Astrocyte of the spinal cord (primary cell): ENCODE measurements around the gene HHATL.
A peak's percentile ranks its signal among the peaks of the same experiment; 100 is the strongest.

Experiments
- DNase-seq: peaks from one replicate; pipeline ENCODE4 v3.0.0; 2011; ENCODE audit warnings: low read depth, low spot score
- H3K4me3 ChIP-seq: 2 replicates; pipeline ENCODE4 v1.5.1; 2011; ENCODE audit warnings: low read depth, mild to moderate bottlenecking, low read length, moderate library complexity
- in situ Hi-C: cut with HindIII; loops from 2 replicates; pipeline ENCODE4 v1.10.0; 2017; ENCODE audit warnings: low sequenced_read_pairs
- TF ChIP-seq, protein P1 (sequence below): IDR thresholded peaks from 2 replicates; pipeline ENCODE4 v1.5.1; 2012; ENCODE audit warnings: low read depth, mild to moderate bottlenecking, low read length, inconsistent platforms

HHATL gene

DNA sequence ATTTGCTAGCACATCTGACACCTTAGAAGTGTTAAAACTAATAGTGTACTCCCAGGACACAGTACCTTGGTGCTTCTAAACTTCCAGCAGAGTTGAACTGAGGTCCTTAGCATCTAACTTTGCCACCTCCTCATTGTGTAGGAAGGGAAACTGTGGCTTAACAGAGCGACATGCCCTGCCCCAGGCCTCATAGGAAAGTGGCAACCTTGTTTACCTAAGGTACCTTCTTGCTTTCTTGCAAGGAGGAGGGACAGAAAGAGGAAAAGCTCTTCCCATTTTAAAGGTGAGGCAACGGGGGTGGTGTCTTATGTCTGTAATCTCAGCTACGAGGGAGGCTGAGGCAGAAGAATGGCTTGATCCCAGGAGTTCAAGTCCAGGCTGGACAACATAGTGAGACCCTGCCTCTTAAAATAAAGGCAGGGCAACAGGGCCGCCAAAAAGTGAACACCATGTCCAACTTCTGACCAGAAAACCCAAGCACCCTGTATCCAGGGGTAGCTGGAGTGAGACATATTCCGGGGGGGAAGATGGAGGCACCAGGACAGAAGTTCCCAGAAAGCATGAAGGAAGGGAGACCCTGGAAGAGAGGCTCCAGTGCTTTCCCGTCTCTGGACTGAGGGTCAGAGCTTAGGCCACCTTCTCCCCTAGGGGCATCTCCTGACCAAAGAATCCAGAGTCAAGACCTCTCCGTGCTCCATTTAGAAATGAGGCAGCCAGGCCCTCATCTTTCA lies 17.8 kb downstream of the HHATL start:
- no peak for DNase-seq
- TF ChIP-seq, protein P1, sequence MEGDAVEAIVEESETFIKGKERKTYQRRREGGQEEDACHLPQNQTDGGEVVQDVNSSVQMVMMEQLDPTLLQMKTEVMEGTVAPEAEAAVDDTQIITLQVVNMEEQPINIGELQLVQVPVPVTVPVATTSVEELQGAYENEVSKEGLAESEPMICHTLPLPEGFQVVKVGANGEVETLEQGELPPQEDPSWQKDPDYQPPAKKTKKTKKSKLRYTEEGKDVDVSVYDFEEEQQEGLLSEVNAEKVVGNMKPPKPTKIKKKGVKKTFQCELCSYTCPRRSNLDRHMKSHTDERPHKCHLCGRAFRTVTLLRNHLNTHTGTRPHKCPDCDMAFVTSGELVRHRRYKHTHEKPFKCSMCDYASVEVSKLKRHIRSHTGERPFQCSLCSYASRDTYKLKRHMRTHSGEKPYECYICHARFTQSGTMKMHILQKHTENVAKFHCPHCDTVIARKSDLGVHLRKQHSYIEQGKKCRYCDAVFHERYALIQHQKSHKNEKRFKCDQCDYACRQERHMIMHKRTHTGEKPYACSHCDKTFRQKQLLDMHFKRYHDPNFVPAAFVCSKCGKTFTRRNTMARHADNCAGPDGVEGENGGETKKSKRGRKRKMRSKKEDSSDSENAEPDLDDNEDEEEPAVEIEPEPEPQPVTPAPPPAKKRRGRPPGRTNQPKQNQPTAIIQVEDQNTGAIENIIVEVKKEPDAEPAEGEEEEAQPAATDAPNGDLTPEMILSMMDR, result no peak
- in situ Hi-C loops, result no loop called here
- no peak overlapping the region for H3K4me3 ChIP-seq

DNA sequence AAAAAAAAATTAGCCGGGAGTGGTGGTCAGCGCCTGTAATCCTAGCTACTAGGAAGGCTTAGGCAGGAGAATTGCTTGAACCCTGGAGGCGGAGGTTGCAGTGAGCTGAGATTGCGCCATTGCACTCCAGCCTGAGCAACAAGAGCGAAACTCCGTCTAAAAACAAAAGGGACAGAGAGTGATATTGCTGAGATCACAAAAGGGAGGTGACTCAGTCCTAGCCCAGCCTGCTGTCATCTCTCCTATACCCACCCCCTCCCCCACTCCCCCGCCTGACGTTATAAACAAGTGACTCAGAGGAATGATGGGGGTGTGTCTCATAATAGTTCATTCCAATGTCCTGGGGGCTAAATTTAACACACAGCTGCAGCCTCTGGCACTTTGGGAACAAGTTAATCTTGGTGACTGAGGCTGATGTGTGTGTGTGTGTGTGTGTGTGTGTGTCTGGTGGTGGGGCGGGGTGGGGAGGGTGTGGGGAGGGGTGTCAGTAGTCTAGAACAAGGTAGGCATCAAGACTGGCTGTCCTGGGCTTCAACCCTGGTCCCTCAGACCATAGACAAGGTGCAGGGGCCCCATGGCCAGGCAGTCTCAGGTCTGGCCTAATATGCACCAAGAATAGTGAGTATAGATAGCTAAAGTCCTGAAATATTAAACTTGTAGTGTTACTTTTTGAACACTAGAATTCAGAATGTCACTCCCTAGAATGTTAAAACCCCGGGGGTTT lies 18.6 kb downstream of the HHATL start:
- TF ChIP-seq, protein P1, result no peak
- DNase-seq, result peak; percentile 82
- no peak overlapping the region for H3K4me3 ChIP-seq
- in situ Hi-C loops, result no loop called here

DNA sequence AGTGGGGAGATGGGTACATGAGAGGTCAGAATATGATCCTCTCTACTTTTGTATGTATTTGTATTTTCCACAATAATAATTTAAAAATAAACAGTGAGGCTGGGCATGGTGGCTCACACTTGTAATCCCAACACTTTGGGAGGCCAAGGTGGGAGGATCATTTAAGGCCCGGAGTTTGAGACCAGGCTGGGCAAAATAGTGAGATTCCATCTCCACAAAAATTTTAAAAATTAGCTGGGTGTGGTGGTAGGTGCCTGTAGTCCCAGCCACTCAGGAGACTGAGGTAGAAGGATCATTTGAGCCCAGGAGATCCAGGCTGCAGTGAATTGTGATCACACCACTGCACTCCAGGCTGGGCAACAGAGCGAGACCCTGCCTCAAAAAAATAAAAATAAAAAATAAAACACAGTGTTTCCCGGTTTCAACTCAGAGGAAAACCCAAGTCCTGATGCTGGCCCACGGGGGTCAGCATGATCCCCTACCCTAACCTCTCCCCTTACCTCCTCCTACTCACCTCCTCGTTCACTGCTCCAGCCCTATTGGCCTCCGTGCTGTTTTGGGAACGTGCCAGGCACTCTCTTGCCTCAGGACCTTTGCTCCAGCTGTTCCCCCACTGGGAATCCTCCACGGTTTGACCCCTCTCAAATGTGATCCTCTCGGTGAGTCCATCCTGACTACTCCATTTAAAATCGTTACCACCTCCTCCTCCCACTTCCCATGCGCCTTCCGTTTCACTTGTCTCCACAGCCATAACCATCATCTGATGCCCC lies 20.1 kb downstream of the HHATL start:
- DNase-seq, result no peak
- no peak overlapping the region for H3K4me3 ChIP-seq
- TF ChIP-seq, protein P1, result no peak
- in situ Hi-C loops, result no loop called here

DNA sequence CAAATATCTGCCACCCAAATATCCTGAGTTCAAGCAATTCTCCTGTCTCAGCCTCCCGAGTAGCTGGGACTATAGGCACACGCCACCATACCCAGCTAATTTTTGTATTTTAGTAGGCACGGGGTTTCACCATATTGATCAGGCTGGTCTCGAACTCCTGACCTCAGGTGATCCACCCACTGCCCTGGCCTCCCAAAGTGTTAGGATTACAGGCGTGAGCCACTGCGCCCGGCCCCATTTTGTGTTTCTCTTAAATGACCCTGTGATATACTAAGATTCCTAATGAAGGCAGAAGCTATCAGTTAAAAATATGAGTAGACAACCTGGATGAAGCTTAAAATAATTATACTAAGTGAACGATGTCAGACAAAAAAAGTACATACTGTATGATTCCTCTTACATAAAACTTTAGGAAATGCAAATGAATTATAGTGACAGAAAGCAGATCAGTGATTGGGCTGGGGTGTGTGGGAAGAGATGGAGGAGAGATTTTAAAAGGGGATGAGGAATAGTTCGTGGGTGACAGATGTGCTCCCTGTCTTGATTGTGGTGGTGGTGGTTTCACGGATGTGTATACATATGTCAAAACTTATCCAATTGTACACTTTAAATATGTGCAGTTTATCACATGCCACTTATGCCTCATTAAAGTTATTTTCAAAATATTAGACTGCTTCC lies 21.1 kb downstream of the HHATL start:
- DNase-seq, result no peak
- in situ Hi-C loops, result no loop called here
- no peak overlapping the region for H3K4me3 ChIP-seq
- TF ChIP-seq, protein P1, result no peak

DNA sequence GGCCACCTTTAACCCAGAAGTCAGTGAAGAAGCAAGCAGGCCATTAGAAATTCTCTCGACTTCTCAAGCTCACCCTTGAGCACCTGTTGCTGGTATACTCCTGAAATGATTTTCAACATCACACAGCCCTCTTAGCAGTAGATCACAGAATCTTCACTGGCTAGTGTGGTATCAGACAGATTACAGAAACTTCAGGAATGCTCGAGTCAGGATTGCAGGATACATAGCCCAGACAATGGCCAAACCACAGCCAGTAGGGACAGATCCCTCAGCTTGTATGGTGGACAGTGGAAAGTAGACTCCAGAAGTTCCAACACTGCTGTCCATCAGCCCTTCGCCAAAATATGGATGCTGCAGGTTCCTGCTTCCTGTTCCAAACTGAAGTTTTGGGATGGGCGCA lies 21.8 kb downstream of the HHATL start:
- in situ Hi-C loops, result no loop called here
- no peak overlapping the region for H3K4me3 ChIP-seq
- TF ChIP-seq, protein P1, result no peak
- DNase-seq, result no peak

DNA sequence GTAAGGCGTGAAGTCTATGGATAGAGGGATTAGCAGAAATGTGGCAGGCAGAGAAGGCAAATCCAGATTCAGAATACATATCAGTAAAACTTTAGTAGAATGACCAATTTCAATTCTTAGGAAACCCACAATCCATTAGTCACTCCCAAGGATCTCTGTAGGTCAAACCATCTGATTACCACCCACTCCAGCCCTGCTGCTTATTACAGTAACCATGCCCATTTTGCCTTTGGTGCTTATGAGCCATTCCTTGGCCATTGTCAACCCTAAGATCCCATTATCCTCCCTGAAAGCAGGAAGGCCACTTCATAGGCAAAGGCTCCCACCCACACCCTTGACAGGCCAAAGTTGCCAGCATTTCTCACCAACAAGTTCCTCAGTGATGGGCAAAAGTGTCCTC lies 22.3 kb downstream of the HHATL start:
- no peak overlapping the region for H3K4me3 ChIP-seq
- TF ChIP-seq, protein P1, result no peak
- no peak for DNase-seq
- in situ Hi-C loops, result no loop called here
